SK-MEL-5 (cell line): ENCODE results near the gene B3GALT5. TPM values are rescaled to one million over a fixed set of nuclear protein-coding genes. Genes with fewer than 3 reads are reported as not detected.

ENCODE experiments used
- DNase-seq: peaks from one replicate; pipeline ENCODE4 v3.0.0-alpha.2; 2016; ENCODE audit warnings: low read depth, low spot score
- in situ Hi-C: cut with HindIII; loops from 2 replicates; pipeline ENCODE4 v1.10.0; 2016; ENCODE audit warnings: low sequenced_read_pairs, high pct_unique_total_duplicates, low pct_unique_long_range_greater_than_20kb
- total RNA-seq: library from RNA; depleted of rRNA; stranded (reverse); fragments of >200 nt; shearing (Covaris generic); gene quantifications from 2 replicates; pipeline ENCODE4 v1.2.3, GENCODE V29; 2014; rRNA removed

Gene B3GALT5
- total RNA-seq, 1 experiment from 2014 or later = not detected

- in situ Hi-C loops = loop anchor here (25.0 kb wide), 1 partner anchor 194 kb away; no protein-coding TSS in a partner anchor
Observed at GRCh38 chr21:39705849-39706248, 93.1 kb downstream of the B3GALT5 start.

DNA sequence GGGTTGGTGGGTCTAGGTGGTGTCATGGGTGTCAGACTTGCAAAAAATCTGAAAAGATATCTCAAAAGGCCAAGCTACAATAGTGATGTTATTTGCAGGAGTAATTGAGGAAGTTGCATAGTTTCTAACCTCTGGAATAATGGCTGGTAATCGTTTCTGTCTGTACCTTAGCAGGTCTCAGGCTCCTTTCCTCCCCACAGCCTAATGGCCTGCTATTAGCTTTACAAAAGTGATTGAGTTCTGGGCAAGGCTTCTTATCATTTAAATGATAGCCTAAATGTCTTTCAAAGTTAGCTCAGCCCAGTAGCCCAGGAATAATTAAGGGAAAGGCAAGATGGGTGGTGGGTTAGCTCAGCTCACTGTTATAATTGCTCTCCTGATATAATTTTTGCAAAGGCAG, 94.6 kb downstream of the B3GALT5 start:
- in situ Hi-C loops = loop anchor here (25.0 kb wide), 1 partner anchor 195 kb away; no protein-coding TSS in a partner anchor
- DNase-seq = no peak

More at GRCh38 chr21:39705849-39706248, 93.1 kb downstream of the B3GALT5 start:
- DNase-seq = no peak

DNA sequence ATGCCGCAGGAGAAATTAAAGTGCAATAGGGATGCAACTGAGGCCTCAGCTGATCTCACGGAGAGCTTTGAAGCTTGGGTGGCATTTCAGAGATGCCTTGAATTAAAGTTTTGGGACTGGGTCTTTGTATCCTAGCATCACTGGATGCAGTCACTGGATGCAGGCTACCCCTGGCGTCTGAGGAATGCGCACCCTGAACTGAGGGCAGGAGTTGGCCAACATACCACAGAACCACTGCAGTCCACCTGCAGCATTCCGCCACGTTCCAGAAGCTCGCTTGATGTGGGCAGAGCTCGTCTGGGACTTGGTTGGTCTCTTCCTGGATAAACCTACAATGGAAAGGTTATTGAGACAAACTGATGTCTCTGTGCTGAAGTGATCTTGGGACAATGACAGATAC, 98.1 kb downstream of the B3GALT5 start:
- in situ Hi-C loops = loop anchor here (25.0 kb wide), 1 partner anchor 199 kb away; no protein-coding TSS in a partner anchor
- DNase-seq = no peak

DNA sequence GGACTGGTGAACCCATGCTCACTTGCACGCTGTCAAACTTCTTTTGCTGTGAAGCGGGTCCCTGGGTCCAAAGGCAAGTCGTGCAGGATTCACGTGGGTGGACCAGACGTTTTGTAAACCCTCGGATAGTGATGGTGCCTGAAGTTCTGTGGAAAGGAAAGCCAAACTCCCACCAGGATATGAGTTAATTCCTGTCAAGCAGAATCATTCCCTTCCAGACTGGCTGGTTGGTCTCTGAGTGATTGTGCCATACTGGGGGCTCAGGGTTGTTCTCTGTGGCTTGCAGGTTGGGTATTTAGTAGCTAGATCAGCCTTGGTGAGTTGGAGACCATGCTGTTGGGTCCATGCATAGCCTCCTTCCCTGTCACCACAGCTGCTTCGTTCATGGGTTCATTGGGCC, 99.5 kb downstream of the B3GALT5 start:
- in situ Hi-C loops = loop anchor here (25.0 kb wide), 1 partner anchor 200 kb away; no protein-coding TSS in a partner anchor
- DNase-seq = no peak

- no peak for DNase-seq
- in situ Hi-C loops = loop anchor here (25.0 kb wide), 1 partner anchor 201 kb away; no protein-coding TSS in a partner anchor
Observed at GRCh38 chr21:39712976-39713375, 100.2 kb downstream of the B3GALT5 start.

DNA sequence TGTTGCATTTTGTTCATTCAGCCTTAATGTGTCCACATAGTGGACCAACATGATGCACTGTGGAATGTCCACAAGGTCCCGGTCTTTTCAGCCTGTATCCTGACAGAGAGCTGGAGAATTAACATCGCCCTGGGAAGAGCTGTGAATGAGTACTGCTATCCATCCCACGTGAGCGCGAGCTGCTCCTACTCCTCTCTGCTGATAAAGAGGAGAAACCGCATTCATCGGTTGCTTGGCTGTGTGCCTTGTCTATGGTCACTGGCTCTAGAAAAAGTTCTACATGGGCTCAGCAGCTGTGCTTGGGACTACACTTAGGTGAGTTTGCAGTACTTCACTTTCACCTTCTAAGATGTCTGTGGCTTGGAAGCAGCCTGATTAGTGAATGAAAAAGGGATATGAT, 101.2 kb downstream of the B3GALT5 start:
- in situ Hi-C loops = loop anchor here (25.0 kb wide), 1 partner anchor 202 kb away; no protein-coding TSS in a partner anchor
- DNase-seq = peak; percentile 70

- DNase-seq = peak; percentile 95
- in situ Hi-C loops = loop anchor here (25.0 kb wide), 1 partner anchor 202 kb away; no protein-coding TSS in a partner anchor
Observed at GRCh38 chr21:39714331-39714730, 101.6 kb downstream of the B3GALT5 start.

GRCh38 chr21:39715804-39716397, 103.2 kb downstream of the B3GALT5 start:
- in situ Hi-C loops = loop anchor here (25.0 kb wide), 1 partner anchor 204 kb away; no protein-coding TSS in a partner anchor
- DNase-seq = peak; percentile 53

DNA sequence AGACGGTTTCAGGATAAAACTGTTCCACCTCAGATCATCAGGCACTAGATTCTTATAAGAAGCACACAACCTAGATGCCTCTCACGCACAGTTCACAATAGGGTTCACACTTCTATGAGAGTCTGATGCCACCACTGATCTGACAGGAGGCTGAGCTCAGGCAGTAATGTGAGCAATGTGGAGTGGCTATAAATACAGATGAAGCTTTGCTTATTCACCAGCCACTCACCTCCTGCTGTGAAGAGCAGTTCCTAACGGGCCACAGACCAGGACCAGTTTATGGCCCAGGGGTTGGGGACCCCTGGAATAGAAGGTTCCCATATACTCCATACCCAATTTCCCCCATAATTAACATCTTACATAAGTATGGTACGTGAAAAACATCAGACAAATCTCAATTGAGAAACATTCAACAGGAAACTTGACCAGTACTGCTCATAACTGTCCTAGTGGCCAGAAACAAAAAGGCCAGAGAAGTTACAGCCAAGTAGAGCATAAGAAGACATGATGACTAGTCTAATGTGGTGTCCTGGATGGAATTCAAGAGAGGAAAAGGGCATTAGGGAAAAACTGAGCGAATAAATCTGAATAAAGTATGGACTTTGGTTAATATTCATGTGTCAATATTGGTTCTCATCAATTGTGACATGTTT, 107.5 kb downstream of the B3GALT5 start:
- in situ Hi-C loops = loop anchor here (25.0 kb wide), 1 partner anchor 208 kb away; no protein-coding TSS in a partner anchor
- peak; percentile 22 for DNase-seq

DNA sequence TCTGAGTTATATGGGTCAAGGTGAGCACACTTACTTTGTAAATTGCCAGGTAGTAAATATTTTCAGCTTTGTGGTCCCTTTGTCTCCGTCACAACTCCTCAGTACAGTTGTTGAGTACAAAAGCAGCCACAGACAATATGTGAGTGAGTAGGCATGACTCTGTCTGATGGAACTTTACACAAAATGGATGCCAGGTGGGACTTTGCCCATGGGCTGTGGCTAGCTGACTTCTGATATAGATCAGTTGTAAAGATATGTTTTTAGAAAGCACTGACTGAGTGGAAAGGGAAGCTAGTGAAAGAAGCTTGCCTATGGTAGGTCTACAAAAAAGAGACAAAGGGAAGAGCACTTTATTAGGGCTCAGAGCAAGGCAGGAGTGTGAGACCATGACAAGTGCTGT, 109.1 kb downstream of the B3GALT5 start:
- no peak for DNase-seq
- in situ Hi-C loops = loop anchor here (25.0 kb wide), 1 partner anchor 210 kb away; no protein-coding TSS in a partner anchor

Other genes with a start within 250 kb of the B3GALT5 start
- 1.5 and 2.2 TPM in 2 replicates for gene LCA5L, start 167.2 kb upstream of the B3GALT5 start, total RNA-seq
- gene SH3BGR, start 161.0 kb upstream of the B3GALT5 start, total RNA-seq = 1.1 and 4.1 TPM in 2 replicates
- gene IGSF5, start 132.2 kb downstream of the B3GALT5 start, total RNA-seq = 0.48 TPM in 2 replicates